ENCODE measurements around the gene FBXL3.
"Not testable (repeated sequence)": the region's sequence is repeated elsewhere in the genome, so short reads cannot be mapped to it uniquely, and the experiment has no call there.

Gene FBXL3

GRCh38 chr13:77026255-77026860, 601 bp downstream of the FBXL3 start:
- DNase-seq: peak; percentile 37 to 75

- DNase-seq: no peak
These were observed 4.6 kb downstream of the FBXL3 start for GRCh38 chr13:77022341-77022740.

- DNase-seq: no peak
These were observed 7.2 kb downstream of the FBXL3 start for GRCh38 chr13:77019756-77020155.

GRCh38 chr13:77016888-77017623, 9.9 kb downstream of the FBXL3 start:
- DNase-seq: no peak

DNA sequence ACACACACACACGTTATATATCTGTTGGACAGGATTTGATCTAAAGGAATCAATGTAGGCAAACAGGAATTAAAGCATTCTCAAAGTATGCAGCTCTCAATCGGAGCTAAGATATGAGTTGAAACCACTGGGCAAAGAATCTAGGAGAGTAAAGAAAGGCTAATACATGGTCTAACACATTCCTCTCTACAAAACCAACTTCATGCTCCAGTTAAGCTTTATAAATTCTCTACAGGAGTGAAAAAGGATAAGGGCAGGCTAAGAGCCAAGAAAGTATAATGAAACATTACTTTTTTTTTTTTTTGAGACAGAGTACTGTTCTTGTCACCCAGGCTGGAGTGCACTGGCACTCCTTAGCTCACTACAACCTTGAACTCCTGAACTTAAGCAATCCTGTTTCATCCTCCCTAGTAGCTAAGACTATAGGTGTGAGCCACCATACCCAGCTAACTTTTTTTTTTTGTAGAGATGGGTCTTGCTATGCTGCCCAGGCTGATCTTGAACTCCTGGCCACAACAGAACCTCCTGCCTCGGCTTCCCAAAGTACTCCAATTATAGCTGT, 10.6 kb downstream of the FBXL3 start:
- DNase-seq: no peak

DNA sequence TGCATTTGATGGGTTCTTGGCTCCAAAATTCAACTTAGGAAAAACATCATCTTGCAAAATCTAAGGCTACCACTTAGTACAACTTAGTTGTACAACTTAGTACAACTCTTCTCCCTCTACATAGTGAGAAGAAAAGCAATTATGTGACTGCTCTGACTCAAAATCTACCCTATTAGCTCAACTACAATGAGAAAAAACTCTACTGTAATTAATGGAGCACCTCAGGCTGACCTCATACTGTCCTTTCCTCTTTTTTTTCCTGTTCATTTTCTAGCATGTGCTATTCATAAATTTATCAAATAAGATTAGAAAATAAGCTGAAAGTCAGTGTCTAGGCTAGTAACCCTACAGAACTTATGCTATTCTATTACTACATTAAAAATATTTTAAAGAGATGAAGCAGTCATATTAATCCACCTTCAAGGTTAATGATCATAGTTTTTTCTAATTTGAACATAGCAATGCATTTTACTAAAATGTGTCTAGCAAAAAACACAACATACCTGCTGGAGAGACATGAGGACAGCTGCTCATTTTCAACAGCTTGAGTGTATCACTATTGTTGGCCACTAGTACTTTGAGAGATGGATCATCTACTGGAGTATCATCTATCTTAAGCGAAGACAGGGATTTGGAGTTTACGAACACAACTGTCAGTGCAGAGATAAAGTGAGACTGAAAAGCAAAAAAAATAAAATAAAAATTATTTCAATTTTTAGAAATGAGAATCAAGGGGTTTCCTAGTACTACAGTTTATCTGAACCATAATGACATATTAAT, 11.9 kb downstream of the FBXL3 start:
- DNase-seq: no peak

DNA sequence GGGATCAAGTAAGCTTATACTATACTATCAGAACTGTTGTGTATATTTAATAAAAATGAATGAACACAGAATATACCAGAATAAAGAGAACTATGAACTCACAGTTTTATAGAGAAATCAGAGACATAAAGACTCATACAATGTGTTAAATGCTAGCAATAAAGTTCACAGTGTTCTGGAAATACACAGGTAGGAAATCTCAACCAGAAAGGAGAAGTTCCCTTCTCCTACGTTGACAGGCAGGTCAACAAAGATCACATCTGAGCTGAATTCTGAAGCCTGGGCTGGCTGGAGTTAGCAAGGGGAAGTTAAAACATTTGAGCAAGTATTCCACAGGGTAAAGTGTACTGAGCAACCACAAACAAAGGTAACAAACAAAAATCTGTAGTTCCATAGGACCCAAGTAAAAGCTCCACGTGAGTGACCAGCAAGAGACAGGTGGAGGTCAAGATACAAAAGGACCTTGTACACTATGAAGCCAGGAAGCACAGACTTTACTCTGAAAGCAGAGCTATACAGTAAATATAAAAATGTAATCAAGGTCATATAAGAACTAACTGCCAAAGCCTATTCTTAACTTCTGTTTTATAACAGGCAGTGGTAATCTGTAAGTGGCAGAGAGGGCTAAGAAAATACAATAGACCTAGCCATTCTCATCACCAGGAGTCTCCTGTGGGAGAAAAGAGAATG, 13.0 kb downstream of the FBXL3 start:
- DNase-seq: no peak

DNA sequence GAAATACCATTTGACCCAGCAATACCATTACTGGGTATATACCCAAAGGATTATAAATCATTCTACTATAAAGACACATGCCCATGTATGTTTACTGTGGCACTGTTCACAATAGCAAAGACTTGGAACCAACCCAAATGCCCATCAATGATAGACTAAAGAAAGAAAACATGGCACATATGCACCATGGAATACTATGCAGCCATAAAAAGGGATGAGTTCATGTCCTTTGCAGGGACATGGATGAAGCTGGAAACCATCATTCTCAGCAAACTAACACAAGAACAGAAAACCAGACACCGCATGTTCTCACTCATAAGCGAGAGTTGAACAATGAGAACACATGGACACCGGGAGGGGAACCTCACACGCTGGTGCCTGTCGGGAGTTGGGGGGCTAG, 17.2 kb downstream of the FBXL3 start:
- not testable (repeated sequence) for DNase-seq

- no peak for DNase-seq
These were observed 17.9 kb downstream of the FBXL3 start for GRCh38 chr13:77009011-77009410.

DNA sequence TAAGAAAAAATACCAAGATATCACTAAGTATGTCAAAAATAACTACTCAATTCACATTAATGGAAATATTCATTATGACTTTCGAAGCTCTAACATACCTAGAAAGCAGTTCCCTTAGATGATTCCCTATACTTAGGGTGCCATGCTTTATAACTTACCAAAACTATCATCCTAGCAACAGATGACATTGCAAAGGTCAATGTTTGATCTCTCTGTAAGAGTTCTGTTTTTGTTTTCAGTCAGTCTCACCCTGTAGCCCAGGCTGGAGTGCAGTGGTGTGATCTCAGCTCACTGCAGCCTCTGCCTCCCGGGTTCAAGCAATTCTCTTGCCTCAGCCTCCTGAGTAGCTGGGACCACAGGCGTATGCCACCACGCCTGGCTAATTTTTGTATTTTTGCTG, 18.6 kb downstream of the FBXL3 start:
- not testable (repeated sequence) for DNase-seq

GRCh38 chr13:77002590-77003190, 24.3 kb downstream of the FBXL3 start:
- peak; percentile 27 to 48 for DNase-seq

GRCh38 chr13:77001963-77002587, 24.9 kb downstream of the FBXL3 start:
- DNase-seq: no peak

GRCh38 chr13:77001540-77001939, 25.4 kb downstream of the FBXL3 start:
- no peak for DNase-seq

- no peak for DNase-seq
These were observed 26.5 kb downstream of the FBXL3 start for GRCh38 chr13:77000475-77000874.

- no peak for DNase-seq
These were observed 32.7 kb downstream of the FBXL3 start for GRCh38 chr13:76994281-76994680.

DNA sequence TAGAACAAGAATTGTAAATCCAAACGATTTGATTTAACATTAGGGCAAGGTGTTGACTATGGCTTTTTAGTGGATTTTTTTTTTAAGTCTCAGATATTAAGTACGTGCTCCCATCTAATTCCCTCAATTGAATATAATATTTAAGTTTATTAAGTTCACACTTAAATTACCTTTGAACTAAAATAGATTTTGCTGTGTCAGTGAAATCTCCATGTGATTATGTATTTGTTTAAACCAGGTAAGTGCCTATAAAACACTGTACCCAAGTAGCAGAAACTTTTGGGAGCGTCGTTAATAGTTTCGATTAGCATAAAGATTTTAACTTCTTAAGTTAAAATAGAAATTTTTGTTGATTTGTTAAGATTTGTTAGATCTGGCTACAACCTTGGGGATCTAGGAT, 33.5 kb downstream of the FBXL3 start:
- no peak for DNase-seq

GRCh38 chr13:76993021-76993420, 33.9 kb downstream of the FBXL3 start:
- DNase-seq: no peak

DNA sequence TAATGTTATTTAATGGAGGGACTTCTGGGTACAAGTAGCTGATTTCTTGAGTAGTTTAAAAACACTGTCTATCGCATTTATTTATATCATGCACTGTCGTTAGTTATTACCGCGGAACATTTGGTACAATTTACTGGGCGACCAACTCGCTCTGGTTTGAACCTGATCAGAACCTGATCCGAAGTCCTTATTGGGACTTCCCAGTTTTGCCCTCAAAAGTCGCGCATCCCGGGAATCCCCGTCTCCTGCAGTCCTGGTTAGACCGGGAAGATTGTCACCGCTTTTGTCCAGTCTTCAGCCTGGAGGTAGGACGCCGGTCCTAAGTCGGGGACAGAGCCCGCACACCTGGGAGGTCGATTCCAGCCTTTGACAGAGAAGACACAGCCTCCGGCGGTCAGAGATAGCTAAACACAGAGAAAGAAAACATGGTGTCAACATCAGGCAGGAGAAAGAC, 34.4 kb downstream of the FBXL3 start:
- DNase-seq: peak in 1 of 2 experiments; percentile 16

DNA sequence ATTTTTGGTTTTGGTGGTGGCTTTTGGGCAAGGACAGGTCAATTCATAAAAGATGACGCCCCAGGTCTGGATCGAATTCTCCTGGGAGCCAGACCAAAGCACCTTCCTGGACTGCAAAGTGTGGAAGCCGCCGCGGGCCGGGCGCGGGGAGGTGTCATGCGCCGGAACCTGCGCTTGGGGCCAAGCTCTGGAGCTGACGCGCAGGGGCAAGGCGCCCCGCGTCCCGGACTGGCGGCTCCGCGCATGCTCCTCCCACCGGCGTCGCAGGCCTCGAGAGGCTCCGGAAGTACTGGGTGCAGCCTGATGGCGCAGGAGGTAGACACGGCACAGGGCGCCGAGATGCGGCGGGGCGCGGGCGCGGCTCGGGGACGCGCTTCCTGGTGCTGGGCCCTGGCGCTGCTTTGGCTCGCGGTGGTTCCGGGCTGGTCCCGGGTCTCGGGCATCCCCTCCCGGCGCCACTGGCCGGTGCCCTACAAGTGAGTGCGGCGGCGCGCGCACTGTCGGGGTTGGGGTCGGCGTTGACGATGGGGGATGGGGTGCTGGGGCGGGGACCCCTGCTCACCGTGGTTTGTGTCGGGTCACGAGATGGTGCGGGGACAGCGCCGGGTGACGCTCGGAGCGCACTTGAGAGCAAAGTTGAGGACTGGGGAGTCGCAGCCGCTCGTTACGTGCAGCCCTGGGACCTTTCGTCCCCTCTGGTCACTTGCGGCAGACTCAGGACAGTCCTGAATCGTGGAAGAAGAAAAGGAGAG, 35.0 kb downstream of the FBXL3 start, which contains the start of gene CLN5:
Gene CLN5, plus strand, starts transcription at position 286 of the 752 bp plus-strand sequence. Its CDS starts 18 bp downstream, at position 304.
- peak; percentile 74 to 87 for DNase-seq

DNA sequence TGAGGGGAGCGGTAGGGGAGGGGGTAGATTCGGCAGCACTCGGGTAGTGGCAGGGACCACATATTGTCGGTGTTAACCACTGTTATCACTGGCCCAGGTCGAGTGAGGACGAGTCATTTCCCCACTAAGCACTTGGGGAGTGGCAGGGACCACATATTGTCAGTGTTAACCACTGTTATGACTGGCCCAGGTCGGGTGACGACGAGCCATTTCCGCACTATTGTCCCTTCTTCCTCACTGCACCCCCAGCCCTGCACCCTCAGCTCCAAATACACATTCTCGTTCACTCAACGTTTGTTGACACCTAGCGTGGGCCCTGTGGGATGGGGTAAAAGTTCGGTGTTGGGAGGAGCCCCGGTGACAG, 35.5 kb downstream of the FBXL3 start:
- DNase-seq: no peak

- no peak for DNase-seq
These were observed 43.3 kb downstream of the FBXL3 start for GRCh38 chr13:76983676-76984075.
